ENCODE measurements around the gene GLIS2.

Gene GLIS2

GRCh38 chr16:4370151-4370550, 54.3 kb downstream of the GLIS2 start:
- no peak for DNase-seq (ENCODE audit: low read depth in 2 of 2)

GRCh38 chr16:4370570-4371356, 54.9 kb downstream of the GLIS2 start:
- no peak for DNase-seq (ENCODE audit: low read depth in 2 of 2)

- DNase-seq (ENCODE audit: low read depth in 2 of 2) = peak; percentile 54 to 60
Observed at GRCh38 chr16:4371357-4372000, 55.6 kb downstream of the GLIS2 start, which contains the start of gene VASN. VASN (plus strand) TSS chr16:4371848; CDS start chr16:4380878, 9,030 bp downstream.

- no peak for DNase-seq (ENCODE audit: low read depth in 2 of 2)
Observed at GRCh38 chr16:4372001-4372577, 56.2 kb downstream of the GLIS2 start.

- no peak for DNase-seq (ENCODE audit: low read depth in 2 of 2)
Observed at GRCh38 chr16:4372578-4373355, 56.9 kb downstream of the GLIS2 start.

GRCh38 chr16:4373356-4373908, 57.6 kb downstream of the GLIS2 start:
- DNase-seq (ENCODE audit: low read depth in 2 of 2) = no peak

GRCh38 chr16:4373909-4374742, 58.3 kb downstream of the GLIS2 start:
- peak; percentile 94 to 95 for DNase-seq (ENCODE audit: low read depth in 2 of 2)

- no peak for DNase-seq (ENCODE audit: low read depth in 2 of 2)
Observed at GRCh38 chr16:4375717-4376116, 59.9 kb downstream of the GLIS2 start.

- no peak for DNase-seq (ENCODE audit: low read depth in 2 of 2)
Observed at GRCh38 chr16:4376126-4376892, 60.4 kb downstream of the GLIS2 start.

GRCh38 chr16:4376893-4377572, 61.2 kb downstream of the GLIS2 start:
- no peak for DNase-seq (ENCODE audit: low read depth in 2 of 2)

GRCh38 chr16:4377573-4378154, 61.8 kb downstream of the GLIS2 start:
- DNase-seq (ENCODE audit: low read depth in 2 of 2) = no peak

- DNase-seq (ENCODE audit: low read depth in 2 of 2) = no peak
Observed at GRCh38 chr16:4378161-4378666, 62.3 kb downstream of the GLIS2 start.

GRCh38 chr16:4378999-4379690, 63.3 kb downstream of the GLIS2 start:
- DNase-seq (ENCODE audit: low read depth in 2 of 2) = no peak

GRCh38 chr16:4380119-4381063, 64.5 kb downstream of the GLIS2 start:
- DNase-seq (ENCODE audit: low read depth in 2 of 2) = no peak

- no peak for DNase-seq (ENCODE audit: low read depth in 2 of 2)
Observed at GRCh38 chr16:4381072-4381934, 65.4 kb downstream of the GLIS2 start.

All from fibroblast of skin of left quadriceps (primary cell).